Activated naive CD4-positive, alpha-beta T cell treated with anti-CD3 and anti-CD28 coated beads for 36 hours (primary cell): ENCODE data around the gene C21orf58. TPM values are rescaled to one million over a fixed set of nuclear protein-coding genes. Genes with fewer than 3 reads are reported as not detected.

Experiments used
- CTCF ChIA-PET: fragments of 350-600 bp; sonication (Branson Sonifier 250); formaldehyde crosslinking; loops from one replicate; lab custom pipeline; 2021; ENCODE audit warnings: antibody characterized with exemption; lab: Charles Lee
- DNase-seq: peaks from one replicate; pipeline ENCODE4 v3.0.0-alpha.2; 2020
- H3K27ac Mint-ChIP-seq: one replicate; pipeline ENCODE4 v1.8.0; 2021; ENCODE audit warnings: mild to moderate bottlenecking, mixed read lengths
- H3K27me3 Mint-ChIP-seq: one replicate; pipeline ENCODE4 v1.8.0; 2021; ENCODE audit warnings: low read depth, mixed read lengths
- H3K36me3 Mint-ChIP-seq: one replicate; pipeline ENCODE4 v1.8.0; 2021; ENCODE audit warnings: low read depth, mixed read lengths
- H3K4me1 Mint-ChIP-seq: one replicate; pipeline ENCODE4 v1.8.0; 2021; ENCODE audit warnings: low read depth, mixed read lengths
- H3K4me3 Mint-ChIP-seq: one replicate; pipeline ENCODE4 v1.8.0; 2021; ENCODE audit warnings: mild to moderate bottlenecking, moderate library complexity, mixed read lengths
- H3K9me3 Mint-ChIP-seq: one replicate; pipeline ENCODE4 v1.8.0; 2021; ENCODE audit warnings: mixed read lengths
- intact Hi-C: fragments of 100-400 bp; cut with micrococcal nuclease; formaldehyde crosslinking; loops from one replicate; pipeline ENCODE4 v1.15.1; 2023
- total RNA-seq, 2 experiments: library from RNA; stranded (reverse); gene quantifications; one replicate each; pipeline ENCODE4 v1.2.3, GENCODE V29; 2021

The C21orf58 gene
- total RNA-seq, 2 experiments from 2014 or later: 23.9 to 24.2 TPM

DNA sequence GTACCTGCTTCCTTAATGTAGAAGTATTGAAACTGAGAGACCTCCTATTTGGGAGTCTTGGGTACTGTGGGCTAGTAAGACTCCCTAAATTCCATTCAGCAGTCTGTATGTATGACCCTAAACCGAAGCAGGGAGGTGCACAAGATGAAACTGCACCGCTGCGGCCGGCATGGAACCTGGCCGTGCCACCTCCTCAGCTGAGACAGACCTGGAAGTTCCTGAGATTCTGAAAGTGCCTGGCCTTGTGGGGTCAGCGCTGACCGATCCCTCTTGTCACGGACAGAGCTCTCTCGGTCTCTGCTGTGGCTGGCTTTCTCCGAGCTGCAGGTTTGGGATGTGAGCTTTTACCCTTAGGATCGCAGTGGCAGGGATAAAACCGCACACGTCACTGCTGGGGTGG lies 27.3 kb upstream of the C21orf58 start:
- intact Hi-C loops: no loop called here
- Mint-ChIP-seq H3K27me3 (no peaks in the 10 kb centered on the region), H3K4me3 (no peak overlapping the region), H3K27ac (no peak overlapping the region), H3K4me1 (no peaks in the 10 kb centered on the region), H3K36me3 (peaks cover 34% of the 10 kb centered on the region), H3K9me3 (no peaks in the 10 kb centered on the region)
- DNase-seq: no peak
- CTCF ChIA-PET: no interaction called here

DNA sequence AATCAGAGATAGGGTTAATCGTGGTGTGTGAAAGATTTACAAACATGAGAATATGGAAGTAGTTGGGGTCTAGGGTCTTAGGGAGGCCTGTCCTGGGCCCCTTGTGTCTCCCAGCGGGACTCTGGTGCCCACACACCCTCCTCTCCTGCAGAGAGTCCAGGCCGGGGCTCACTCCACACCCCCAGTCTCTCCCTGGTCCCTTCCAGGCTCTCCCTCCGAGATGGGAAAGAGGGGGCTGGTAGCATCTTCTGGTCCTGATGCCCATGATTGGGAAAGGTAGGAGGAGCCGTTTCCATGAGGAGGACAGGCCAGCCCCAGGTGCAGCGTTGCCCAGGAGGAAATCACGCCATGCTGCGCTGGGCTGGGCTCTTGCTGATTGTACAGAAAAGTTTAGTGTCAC lies 26.9 kb upstream of the C21orf58 start:
- DNase-seq: no peak
- Mint-ChIP-seq H3K36me3 (peaks cover 38% of the 10 kb centered on the region), H3K27me3 (no peaks in the 10 kb centered on the region), H3K4me3 (no peak overlapping the region), H3K27ac (no peak overlapping the region), H3K9me3 (no peaks in the 10 kb centered on the region), H3K4me1 (no peaks in the 10 kb centered on the region)
- CTCF ChIA-PET: no interaction called here
- intact Hi-C loops: no loop called here

- no peaks in the 10 kb centered on the region for H3K4me1 Mint-ChIP-seq
- no peaks in the 10 kb centered on the region for H3K27me3 Mint-ChIP-seq
- CTCF ChIA-PET: no interaction called here
- intact Hi-C loops: no loop called here
- peaks cover 35% of the 10 kb centered on the region for H3K36me3 Mint-ChIP-seq
- H3K4me3 Mint-ChIP-seq: no peak overlapping the region
- no peak for DNase-seq
- no peak overlapping the region for H3K27ac Mint-ChIP-seq
- H3K9me3 Mint-ChIP-seq: no peaks in the 10 kb centered on the region
Measured at GRCh38 chr21:46349134-46349760, 25.6 kb upstream of the C21orf58 start.

GRCh38 chr21:46347791-46348381 lies 24.2 kb upstream of the C21orf58 start:
- H3K27ac Mint-ChIP-seq: no peak overlapping the region
- intact Hi-C loops: no loop called here
- DNase-seq: no peak
- CTCF ChIA-PET: no interaction called here
- no peaks in the 10 kb centered on the region for H3K27me3 Mint-ChIP-seq
- H3K9me3 Mint-ChIP-seq: no peaks in the 10 kb centered on the region
- no peaks in the 10 kb centered on the region for H3K4me1 Mint-ChIP-seq
- no peak overlapping the region for H3K4me3 Mint-ChIP-seq
- H3K36me3 Mint-ChIP-seq: peaks cover 29% of the 10 kb centered on the region

GRCh38 chr21:46347203-46347550 lies 23.5 kb upstream of the C21orf58 start:
- no peak overlapping the region for H3K4me3 Mint-ChIP-seq
- H3K9me3 Mint-ChIP-seq: no peaks in the 10 kb centered on the region
- H3K4me1 Mint-ChIP-seq: no peaks in the 10 kb centered on the region
- CTCF ChIA-PET: no interaction called here
- intact Hi-C loops: no loop called here
- DNase-seq: no peak
- no peak overlapping the region for H3K27ac Mint-ChIP-seq
- peaks cover 30% of the 10 kb centered on the region for H3K36me3 Mint-ChIP-seq
- H3K27me3 Mint-ChIP-seq: no peaks in the 10 kb centered on the region

DNA sequence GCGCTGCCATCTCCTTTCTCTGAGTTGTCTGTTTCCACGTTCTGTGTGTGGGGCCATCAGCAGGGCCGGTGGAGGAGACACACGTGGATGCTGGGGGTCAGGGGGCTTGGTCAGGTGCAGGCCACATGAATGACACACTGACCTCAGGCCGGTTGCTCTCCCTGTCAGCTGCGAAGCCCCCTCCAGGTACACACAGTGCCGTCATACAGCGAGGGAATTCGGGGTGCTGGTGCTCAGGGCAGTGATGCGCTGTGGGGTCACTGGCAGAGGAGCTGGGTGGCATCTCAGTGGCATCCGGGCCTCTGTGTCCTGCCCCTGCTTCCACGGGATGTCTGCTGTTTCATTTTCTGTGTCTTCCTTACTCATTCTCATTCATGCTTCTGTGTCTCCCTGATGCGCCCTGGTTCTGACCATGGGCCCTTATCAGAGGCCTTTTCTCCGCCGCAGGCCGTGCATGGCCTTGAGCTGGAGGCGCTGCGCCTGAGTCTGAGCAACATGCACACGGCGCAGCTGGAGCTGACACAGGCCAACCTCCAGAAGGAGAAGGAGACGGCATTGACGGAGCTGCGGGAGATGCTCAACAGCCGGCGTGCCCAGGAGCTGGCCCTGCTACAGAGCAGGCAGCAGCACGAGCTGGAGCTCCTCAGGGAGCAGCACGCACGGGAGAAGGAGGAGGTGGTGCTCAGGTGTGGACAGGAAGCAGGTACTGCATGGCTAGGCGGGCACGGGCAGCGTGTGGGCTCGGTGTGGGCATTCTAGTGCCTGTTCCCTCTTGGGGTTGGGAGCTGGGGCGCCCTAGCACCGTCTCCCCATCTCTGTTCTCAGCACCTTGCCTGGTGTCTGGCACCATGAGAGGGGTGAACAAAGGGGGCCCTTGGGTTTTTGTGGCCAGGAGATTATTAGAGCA lies 22.9 kb upstream of the C21orf58 start:
- Mint-ChIP-seq H3K4me1 (no peaks in the 10 kb centered on the region), H3K4me3 (no peak overlapping the region), H3K27me3 (no peaks in the 10 kb centered on the region), H3K9me3 (no peaks in the 10 kb centered on the region), H3K27ac (no peak overlapping the region), H3K36me3 (peaks cover 30% of the 10 kb centered on the region)
- DNase-seq: no peak
- CTCF ChIA-PET: no interaction called here
- intact Hi-C loops: no loop called here

GRCh38 chr21:46345861-46346260 lies 22.2 kb upstream of the C21orf58 start:
- peaks cover 3% of the 10 kb centered on the region for H3K4me1 Mint-ChIP-seq
- no peaks in the 10 kb centered on the region for H3K27me3 Mint-ChIP-seq
- DNase-seq: no peak
- intact Hi-C loops: no loop called here
- no peaks in the 10 kb centered on the region for H3K9me3 Mint-ChIP-seq
- peaks cover 29% of the 10 kb centered on the region for H3K36me3 Mint-ChIP-seq
- no peak overlapping the region for H3K27ac Mint-ChIP-seq
- CTCF ChIA-PET: no interaction called here
- no peak overlapping the region for H3K4me3 Mint-ChIP-seq

GRCh38 chr21:46344219-46344915 lies 20.7 kb upstream of the C21orf58 start:
- no peak for DNase-seq
- Mint-ChIP-seq H3K4me1 (peaks cover 3% of the 10 kb centered on the region), H3K36me3 (peaks cover 27% of the 10 kb centered on the region), H3K9me3 (no peaks in the 10 kb centered on the region), H3K27ac (no peak overlapping the region), H3K4me3 (no peak overlapping the region), H3K27me3 (no peaks in the 10 kb centered on the region)
- CTCF ChIA-PET: interaction anchor here (0.9 kb wide), 1 partner anchor 201 kb away, joined by 4 read pairs; no protein-coding TSS in a partner anchor
- intact Hi-C loops: no loop called here

GRCh38 chr21:46340998-46341397 lies 17.3 kb upstream of the C21orf58 start:
- no peak overlapping the region for H3K27ac Mint-ChIP-seq
- peaks cover 32% of the 10 kb centered on the region for H3K36me3 Mint-ChIP-seq
- no peaks in the 10 kb centered on the region for H3K9me3 Mint-ChIP-seq
- H3K4me1 Mint-ChIP-seq: peaks cover 3% of the 10 kb centered on the region
- no peak overlapping the region for H3K4me3 Mint-ChIP-seq
- CTCF ChIA-PET: no interaction called here
- H3K27me3 Mint-ChIP-seq: no peaks in the 10 kb centered on the region
- intact Hi-C loops: no loop called here
- DNase-seq: no peak

DNA sequence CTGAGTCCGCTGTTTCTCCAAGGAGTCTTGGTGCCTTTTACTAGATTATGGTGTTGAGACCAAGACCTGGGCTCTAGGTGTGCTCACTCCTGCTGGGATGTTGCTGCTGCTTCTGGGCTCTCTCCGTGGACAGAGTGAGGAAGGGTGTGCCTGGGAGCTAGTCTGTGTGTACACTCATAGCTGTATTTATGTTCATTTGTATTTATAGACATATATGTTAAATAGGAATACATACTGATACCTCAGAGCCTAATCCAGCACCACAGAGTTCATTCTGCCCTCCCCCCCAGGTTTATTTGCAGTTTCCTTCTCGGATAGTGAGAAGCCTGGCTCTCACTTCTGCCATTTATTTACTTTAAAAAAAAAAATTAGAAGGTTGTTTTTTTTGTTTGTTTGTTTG lies 12.9 kb upstream of the C21orf58 start:
- peaks cover 3% of the 10 kb centered on the region for H3K4me1 Mint-ChIP-seq
- no peaks in the 10 kb centered on the region for H3K9me3 Mint-ChIP-seq
- H3K27ac Mint-ChIP-seq: no peak overlapping the region
- H3K27me3 Mint-ChIP-seq: no peaks in the 10 kb centered on the region
- H3K36me3 Mint-ChIP-seq: peaks cover 37% of the 10 kb centered on the region
- intact Hi-C loops: no loop called here
- DNase-seq: no peak
- no peak overlapping the region for H3K4me3 Mint-ChIP-seq
- CTCF ChIA-PET: no interaction called here

DNA sequence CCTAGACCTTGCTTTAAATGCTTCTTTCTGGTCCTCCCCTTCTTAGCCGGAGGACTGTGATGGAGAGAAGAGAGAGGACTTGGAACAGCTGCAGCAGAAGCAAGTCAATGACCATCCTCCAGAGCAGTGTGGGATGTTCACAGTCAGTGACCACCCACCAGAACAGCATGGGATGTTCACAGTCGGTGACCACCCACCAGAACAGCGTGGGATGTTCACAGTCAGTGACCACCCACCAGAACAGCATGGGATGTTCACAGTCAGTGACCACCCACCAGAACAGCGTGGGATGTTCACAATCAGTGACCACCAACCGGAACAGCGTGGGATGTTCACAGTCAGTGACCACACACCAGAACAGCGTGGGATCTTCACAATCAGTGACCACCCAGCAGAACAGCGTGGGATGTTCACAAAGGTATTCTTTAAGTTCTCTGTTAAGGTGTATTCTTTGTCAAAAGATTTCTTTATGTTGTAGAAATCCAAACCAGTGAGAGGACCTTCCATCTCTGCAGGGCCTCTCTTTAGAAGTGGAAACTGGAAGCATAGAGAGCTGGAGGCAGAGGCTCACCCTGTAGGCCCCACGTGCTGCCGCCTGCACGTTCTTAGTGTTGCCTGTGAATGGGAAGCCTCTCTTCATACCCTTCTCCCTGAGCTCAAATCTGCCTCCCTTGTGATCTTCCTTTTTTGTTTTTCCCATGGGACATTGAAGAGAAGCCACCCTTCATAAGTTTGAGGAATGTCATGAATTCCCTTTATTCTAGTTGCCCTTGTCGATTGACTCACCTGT lies 10.9 kb upstream of the C21orf58 start:
- H3K36me3 Mint-ChIP-seq: peaks cover 36% of the 10 kb centered on the region
- no peak for DNase-seq
- intact Hi-C loops: no loop called here
- H3K27me3 Mint-ChIP-seq: no peaks in the 10 kb centered on the region
- H3K4me3 Mint-ChIP-seq: no peak overlapping the region
- no peaks in the 10 kb centered on the region for H3K4me1 Mint-ChIP-seq
- no peaks in the 10 kb centered on the region for H3K9me3 Mint-ChIP-seq
- CTCF ChIA-PET: interaction anchor here (0.6 to 1.6 kb wide), 2 partner anchors 9 to 94 kb away, joined by 7 to 9 read pairs; a partner anchor contains a TSS
- H3K27ac Mint-ChIP-seq: no peak overlapping the region

DNA sequence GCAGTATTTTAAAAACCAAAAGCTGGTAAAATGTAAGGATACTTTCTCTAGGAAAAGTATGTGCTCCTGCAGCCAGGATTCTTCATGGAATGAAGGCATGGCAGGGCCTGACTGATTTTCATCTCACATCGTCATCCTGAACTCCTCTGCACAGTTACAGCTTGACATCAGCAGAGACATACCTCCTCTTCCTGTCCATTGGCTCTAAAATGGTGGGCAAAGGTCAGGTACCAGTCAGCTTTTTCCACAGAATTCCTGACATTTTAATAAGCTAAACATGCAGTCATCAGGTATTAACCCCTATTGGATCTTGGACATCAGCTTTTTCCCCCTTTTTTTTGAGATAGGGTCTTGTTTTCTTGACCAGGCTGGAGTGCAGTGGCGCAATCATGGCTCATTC lies 6.1 kb upstream of the C21orf58 start:
- H3K4me1 Mint-ChIP-seq: peaks cover 10% of the 10 kb centered on the region
- DNase-seq: no peak
- no peaks in the 10 kb centered on the region for H3K9me3 Mint-ChIP-seq
- no peak overlapping the region for H3K4me3 Mint-ChIP-seq
- intact Hi-C loops: no loop called here
- H3K27ac Mint-ChIP-seq: no peak overlapping the region
- CTCF ChIA-PET: interaction anchor here (0.6 kb wide), 1 partner anchor 348 kb away, joined by 3 read pairs; no protein-coding TSS in a partner anchor
- no peaks in the 10 kb centered on the region for H3K27me3 Mint-ChIP-seq
- H3K36me3 Mint-ChIP-seq: peaks cover 32% of the 10 kb centered on the region
